GM21515 (cell line): Measurements from ENCODE around the gene AMT.
"Not testable (repeated sequence)": the region's sequence is repeated elsewhere in the genome, so short reads cannot be mapped to it uniquely, and the experiment has no call there.

Experiments used
- ATAC-seq: cut with Tn5 transposase; IDR thresholded peaks from one replicate; pipeline ENCODE4 v1.9.1; 2021; ENCODE audit not compliant: unreplicated experiment

Gene AMT

GRCh38 chr3:49391310-49391709, 31.0 kb downstream of the AMT start:
- ATAC-seq, result not testable (repeated sequence)

GRCh38 chr3:49389297-49389696, 33.0 kb downstream of the AMT start:
- ATAC-seq, result no peak

GRCh38 chr3:49388289-49388820, 33.9 kb downstream of the AMT start:
- ATAC-seq, result no peak

- ATAC-seq, result no peak
These were observed 34.6 kb downstream of the AMT start for GRCh38 chr3:49387721-49388120.

- ATAC-seq, result no peak
These were observed 36.1 kb downstream of the AMT start for GRCh38 chr3:49386056-49386756.

GRCh38 chr3:49385617-49386016, 36.7 kb downstream of the AMT start:
- no peak for ATAC-seq

GRCh38 chr3:49383387-49383786, 38.9 kb downstream of the AMT start:
- ATAC-seq, result no peak

- ATAC-seq, result no peak
These were observed 43.9 kb downstream of the AMT start for GRCh38 chr3:49378249-49378895.

GRCh38 chr3:49377483-49377882, 44.8 kb downstream of the AMT start:
- ATAC-seq, result no peak

- no peak for ATAC-seq
These were observed 50.3 kb downstream of the AMT start for GRCh38 chr3:49371946-49372345.

- no peak for ATAC-seq
These were observed 51.5 kb downstream of the AMT start for GRCh38 chr3:49370585-49371290.
